MM.1S (cell line): ENCODE measurements around the gene FAM163A.

Experiments
- CTCF ChIP-seq: fragments of 300-600 bp; sonication (generic); IDR thresholded peaks from 2 replicates; pipeline ENCODE4 v1.5.1; 2016; ENCODE audit warnings: antibody characterized with exemption, low read length, mixed read lengths
- EZH2phosphoT487 ChIP-seq: fragments of 300-600 bp; sonication (generic); IDR thresholded peaks from 2 replicates; pipeline ENCODE4 v1.6.1; 2018; ENCODE audit warnings: antibody characterized with exemption, low read length

DNA sequence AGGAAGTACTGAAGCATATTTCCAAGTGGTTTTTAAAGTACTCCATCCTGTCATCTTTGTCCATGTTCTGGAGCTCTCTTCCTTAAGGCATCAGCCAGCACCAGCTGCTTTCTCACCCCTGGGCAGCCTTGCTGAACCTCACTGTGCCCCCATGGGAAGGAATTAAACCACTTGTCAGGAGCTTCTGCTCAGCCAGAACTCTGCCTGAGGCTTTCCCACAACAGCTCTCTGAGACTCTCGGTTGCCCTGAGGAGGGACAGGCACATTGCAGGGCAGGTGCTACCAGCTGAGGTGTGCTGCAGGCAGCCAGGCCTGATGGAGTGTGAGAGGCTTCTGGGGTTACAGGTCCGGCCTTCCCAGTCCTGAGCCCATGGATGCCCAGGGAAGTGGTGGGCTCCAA is 30.9 kb downstream of the FAM163A start:
- no peak for TF ChIP-seq EZH2phosphoT487
- no peak for TF ChIP-seq CTCF
